GM18517 (cell line): ENCODE results near the gene KLRC3.
A peak's percentile ranks its signal among the peaks of the same experiment; 100 is the strongest.
"Not testable (repeated sequence)": the region's sequence is repeated elsewhere in the genome, so short reads cannot be mapped to it uniquely, and the experiment has no call there.

Source experiments
- ATAC-seq: cut with Tn5 transposase; IDR thresholded peaks from one replicate; pipeline ENCODE4 v1.9.1; 2021; ENCODE audit warnings: mild to moderate bottlenecking, moderate library complexity; ENCODE audit not compliant: unreplicated experiment

KLRC3 gene

DNA sequence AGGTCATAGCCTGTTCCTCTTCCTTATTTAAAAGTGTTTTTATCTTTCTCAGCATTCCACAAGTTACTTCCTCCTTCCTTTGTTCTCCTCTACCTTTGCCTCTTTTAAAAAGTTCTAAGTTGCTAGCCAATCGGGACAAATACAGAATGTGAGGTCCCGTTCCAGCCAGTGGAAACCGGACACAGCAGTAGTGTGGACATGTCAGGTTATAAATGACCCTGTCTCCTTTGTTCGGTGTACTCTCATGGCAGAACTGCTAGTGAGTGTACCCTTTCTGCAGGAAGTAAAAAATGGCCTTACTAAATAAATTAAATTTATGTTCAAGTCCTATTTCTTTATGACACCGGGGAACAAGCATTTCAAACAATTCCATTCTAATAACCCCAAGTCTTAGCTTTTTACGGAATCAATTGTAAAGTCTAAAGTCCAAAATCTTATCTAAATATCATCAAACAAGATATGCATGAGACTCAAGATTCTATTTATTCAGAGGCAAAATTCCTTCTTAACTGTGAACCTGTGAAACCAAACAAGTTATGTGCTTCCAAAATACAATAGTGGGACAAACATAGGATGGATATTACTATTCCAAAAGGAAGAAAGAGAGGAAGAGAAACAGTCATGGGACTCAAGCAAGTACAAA, 48.4 kb downstream of the KLRC3 start:
- not testable (repeated sequence) for ATAC-seq

GRCh38 chr12:10369557-10370415, 50.6 kb downstream of the KLRC3 start:
- no peak for ATAC-seq

DNA sequence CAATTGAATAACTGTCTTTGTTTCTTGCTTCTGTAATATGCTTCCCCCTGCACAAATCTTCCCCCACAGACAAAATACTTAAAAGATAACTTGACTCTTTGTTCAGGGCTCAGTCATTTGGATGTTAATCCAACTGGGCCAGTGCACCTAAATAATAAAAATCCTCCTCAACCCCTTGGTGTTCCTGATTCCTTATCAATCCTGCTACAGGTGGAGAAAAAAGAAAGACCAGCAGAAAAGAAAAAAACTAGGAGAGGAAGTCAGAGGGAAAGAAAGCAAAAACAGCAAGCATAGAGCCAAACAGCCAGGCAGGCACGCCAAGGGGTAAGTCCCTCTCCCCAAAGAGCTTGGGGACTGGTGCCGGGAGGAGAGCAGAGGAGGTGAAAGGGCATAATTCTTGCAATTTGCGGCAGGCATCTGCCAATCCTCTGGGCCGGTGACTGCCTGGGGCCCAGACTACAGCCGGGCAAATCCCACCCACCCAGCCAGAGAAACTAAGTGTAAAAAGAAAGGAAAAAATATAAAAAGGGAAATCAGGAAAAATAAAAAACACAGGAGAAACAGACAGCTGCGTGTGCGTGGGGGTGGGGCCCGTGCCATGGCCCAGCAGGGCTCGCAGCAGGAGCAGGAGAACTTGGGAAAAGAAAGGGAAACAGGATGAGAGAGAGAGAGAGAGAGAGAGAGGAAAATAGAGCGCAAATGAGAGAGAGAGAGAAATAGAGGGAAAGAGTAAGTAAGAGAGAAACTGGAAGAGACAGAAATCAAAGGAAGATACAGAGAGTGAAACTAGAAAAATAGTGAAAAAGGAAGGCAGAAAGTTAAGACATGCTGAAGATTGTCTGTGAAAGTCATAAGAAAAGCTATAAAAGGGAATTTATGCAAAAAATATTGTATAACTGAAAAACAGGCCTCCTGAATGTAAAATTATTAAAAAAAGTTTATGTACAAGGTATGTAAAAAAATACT, 51.9 kb downstream of the KLRC3 start:
- no peak for ATAC-seq

DNA sequence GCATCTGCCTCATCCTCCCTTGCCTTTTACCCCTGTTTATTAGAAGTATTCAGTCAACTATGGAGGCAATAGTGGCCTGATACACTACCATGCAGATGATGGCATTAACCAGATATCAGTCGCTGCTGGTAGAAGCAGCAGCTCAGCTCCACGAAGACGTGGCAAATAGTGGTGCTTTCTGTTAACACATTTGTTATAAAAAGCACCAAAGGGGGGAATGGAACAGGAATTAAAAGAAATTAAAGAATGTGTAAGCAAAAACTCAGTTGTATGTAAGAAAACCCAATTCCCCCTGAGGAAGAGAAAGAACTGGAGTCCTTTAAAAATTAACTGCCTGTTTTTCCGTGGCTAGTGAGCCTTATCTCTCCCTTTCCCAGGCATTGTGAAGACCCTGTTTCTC, 52.7 kb downstream of the KLRC3 start:
- not testable (repeated sequence) for ATAC-seq

- ATAC-seq, result no peak
Observed at GRCh38 chr12:10366875-10367274, 53.5 kb downstream of the KLRC3 start.

- ATAC-seq, result no peak
Observed at GRCh38 chr12:10365696-10366405, 54.5 kb downstream of the KLRC3 start.

DNA sequence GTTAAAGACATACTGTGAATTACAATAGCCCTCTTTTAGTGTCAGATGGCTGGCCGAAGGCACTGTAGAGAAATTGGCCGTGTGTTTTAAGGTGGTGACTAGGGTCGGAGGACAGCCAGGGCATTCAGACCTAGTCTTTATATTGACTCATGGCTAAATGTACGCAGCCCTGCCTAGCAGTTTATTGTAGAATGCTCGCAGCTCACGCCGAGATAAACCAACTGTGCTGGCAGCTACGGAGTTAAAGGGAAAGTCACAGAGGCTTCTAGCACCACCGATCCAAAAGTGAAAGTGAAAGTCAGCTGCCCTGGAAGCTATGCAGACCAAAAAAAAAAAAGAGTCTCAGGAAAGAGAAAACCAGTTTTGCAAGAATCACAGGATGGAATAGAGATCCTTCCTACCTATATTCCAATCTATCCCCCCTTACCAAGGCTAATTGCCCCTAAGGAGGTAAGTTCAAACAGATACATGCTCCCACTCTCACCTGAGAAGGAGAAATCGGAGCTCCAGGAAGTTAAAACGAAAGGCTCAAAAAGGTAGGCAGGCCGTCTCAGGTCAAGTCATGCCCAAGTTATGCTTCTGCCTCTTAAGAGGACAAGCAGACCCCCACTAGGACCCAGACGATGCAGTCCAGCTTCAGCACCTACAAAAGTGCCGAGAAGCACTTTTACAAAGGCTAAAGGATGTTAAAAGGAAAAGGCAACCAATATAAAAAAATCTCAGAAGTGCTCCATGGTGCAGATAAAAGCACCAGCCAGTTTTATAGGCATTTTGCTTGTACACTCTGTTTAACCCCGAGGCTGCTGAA, 55.4 kb downstream of the KLRC3 start:
- ATAC-seq, result peak; percentile 68

DNA sequence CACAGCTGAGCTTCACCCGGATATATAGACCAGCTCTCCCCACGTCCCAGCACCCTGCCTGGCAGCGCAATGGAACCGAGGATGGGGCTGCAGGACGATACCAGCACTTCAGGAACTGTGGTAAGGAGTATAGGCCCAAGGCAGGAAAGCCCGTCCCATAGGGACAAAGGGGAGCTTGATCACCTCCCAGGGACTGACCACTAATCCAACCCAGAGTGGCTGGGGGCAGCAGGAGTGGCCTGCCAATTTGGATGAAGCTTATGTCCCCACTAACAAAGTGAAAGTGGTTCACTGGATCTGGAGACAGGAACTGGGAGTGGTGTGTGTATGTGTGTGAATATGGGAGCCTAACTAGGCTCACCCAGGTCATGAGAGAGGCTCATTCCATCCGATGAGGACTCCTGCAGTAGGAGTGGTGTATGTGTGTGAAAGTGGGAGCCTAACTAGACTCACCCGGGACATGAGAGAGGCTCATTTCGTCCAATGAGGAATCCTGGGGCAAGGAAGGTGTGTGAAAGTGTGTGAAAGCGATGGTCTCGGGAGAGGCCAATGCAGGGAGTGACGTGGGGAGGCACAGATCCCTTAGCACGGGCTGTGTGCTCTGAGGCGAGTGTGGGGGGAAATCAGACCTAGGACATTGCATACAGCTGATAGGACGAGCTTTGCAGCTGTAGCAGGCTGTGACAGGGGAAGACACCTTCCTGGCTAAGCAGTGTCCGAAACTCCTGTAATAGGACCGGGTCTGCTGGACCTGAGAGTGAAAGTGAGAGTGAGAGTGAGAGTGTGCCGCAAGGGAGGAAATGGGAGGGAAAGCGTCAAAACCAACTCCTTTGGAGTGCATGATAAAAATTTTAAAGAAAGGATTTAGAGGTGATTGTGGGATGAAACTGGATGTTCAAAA, 56.2 kb downstream of the KLRC3 start:
- ATAC-seq, result peak; percentile 86

GRCh38 chr12:10363658-10363913, 56.8 kb downstream of the KLRC3 start:
- ATAC-seq, result no peak

DNA sequence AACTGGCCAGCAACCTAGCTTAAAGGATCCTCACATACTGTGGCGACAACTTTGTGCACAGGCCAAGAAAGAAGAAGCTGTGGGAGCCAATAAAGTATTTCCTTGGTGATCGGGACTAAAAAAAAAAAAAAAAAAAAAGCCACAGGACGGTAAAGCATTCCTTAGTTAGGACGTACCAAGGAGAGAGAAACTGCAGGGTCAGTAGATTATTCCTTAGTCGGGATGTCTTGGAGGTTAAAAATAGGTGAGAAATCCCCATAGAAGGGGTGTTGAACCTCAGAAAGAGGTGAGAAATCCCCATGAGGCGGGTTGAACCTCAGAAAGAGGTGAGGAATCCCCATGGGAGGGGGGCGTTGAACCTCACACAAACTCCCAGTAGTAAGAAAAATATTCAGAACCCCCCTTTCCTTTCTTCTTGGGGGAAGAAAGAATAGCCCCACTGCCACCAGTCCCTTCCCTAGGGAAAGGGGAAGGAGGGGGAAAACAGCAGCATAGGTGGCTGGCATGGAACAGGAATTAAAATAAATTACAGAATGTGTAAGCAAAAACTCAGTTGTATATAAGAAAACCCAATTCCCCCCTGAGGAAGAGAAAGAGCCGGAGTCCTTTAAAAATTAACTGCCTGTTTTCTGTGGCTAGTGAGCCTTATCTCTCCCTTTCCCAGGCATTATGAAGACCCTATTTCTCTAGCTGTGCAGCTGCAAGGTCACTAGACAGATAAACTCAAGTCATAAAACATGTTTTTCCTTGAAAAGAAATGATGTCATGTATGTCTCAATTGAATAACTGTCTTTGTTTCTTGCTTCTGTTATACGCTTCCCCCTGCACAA, 57.4 kb downstream of the KLRC3 start:
- ATAC-seq, result no peak

DNA sequence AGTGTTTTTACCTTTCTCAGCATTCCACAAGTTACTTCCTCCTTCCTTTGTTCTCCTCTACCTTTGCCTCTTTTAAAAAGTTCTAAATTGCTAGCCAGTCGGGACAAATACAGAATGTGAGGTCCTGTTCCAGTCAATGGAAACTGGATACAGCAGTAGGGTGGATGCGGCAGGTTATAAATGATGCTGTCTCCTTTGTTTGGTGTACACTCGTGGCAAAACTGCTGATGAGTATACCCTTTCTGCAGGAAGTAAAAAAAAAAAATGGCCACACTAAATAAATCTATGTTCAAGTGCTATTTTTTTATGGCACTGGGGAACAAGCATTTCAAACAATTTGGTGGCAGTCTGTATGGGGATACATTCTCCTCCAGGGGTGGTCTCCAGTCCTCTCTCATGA, 58.1 kb downstream of the KLRC3 start:
- ATAC-seq, result no peak
